NCI-H1417 (cell line): ENCODE data around the gene TMEM145.
A peak's percentile ranks its signal among the peaks of the same experiment; 100 is the strongest.

Experiments
- DNase-seq, 3 experiments: peaks; one replicate each; lab custom pipeline; 2025; lab: John Stamatoyannopoulos, UW

Gene TMEM145

GRCh38 chr19:42361545-42361910 lies 48.4 kb downstream of the TMEM145 start:
- DNase-seq = no peak

GRCh38 chr19:42362342-42362741 lies 49.2 kb downstream of the TMEM145 start:
- DNase-seq = no peak

- no peak for DNase-seq
Observed at GRCh38 chr19:42362891-42363440, 49.9 kb downstream of the TMEM145 start.

- DNase-seq = no peak
Observed at GRCh38 chr19:42363614-42364346, 50.7 kb downstream of the TMEM145 start.

- DNase-seq = no peak
Observed at GRCh38 chr19:42366673-42367072, 53.6 kb downstream of the TMEM145 start.

- DNase-seq = no peak
Observed at GRCh38 chr19:42367929-42368328, 54.8 kb downstream of the TMEM145 start.

GRCh38 chr19:42368360-42368759 lies 55.3 kb downstream of the TMEM145 start:
- DNase-seq = no peak

- DNase-seq = no peak
Observed at GRCh38 chr19:42368765-42369164, 55.7 kb downstream of the TMEM145 start.

GRCh38 chr19:42369433-42370067 lies 56.4 kb downstream of the TMEM145 start:
- no peak for DNase-seq

- DNase-seq = peak; percentile 10 to 46 (median 41)
Observed at GRCh38 chr19:42370068-42370520, 57.0 kb downstream of the TMEM145 start.

- no peak for DNase-seq
Observed at GRCh38 chr19:42370626-42371175, 57.6 kb downstream of the TMEM145 start.
